Body of pancreas (tissue), 4 donors: ENCODE measurements around the gene TM9SF4.

ENCODE experiments used
- POLR2A ChIP-seq, 3 donors: fragments of 450-650 bp; IDR thresholded peaks; one replicate each; pipeline ENCODE4 v1.6.1; 2016; ENCODE audit warnings: antibody characterized with exemption in 3 of 3, mild to moderate bottlenecking in 2 of 3
- TF ChIP-seq, protein P1 (sequence below), 7 experiments: fragments of 450-650 bp in 4 of 7; fragments of 200-600 bp in 3 of 7; sonication (generic) in 3 of 7; IDR thresholded peaks; one replicate each; pipeline ENCODE4 v1.5.1; 2016 to 2019; ENCODE audit warnings: antibody characterized with exemption in 7 of 7

DNA sequence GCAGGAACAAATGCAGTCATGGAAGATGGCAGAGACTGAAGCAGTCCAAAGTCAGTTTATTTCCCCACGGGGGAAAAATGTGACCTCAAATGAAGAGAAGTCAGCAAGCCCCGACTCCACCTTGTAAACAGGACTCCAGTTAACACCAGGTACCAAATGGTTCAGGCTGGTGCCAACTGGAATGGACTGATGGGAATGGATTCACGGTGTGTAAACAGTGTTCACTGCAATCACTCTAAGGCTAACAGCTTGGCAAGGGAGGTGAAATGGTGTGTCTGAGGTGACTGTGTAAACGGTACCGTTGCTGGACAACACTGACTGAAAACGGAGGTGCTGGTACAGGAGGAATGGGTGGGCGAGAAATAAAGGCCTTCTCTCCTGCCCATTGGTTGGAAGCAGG is 86.1 kb downstream of the TM9SF4 start:
- no peak for TF ChIP-seq POLR2A (IDR thresholded peaks at IDR 0.05)
- TF ChIP-seq, protein P1, sequence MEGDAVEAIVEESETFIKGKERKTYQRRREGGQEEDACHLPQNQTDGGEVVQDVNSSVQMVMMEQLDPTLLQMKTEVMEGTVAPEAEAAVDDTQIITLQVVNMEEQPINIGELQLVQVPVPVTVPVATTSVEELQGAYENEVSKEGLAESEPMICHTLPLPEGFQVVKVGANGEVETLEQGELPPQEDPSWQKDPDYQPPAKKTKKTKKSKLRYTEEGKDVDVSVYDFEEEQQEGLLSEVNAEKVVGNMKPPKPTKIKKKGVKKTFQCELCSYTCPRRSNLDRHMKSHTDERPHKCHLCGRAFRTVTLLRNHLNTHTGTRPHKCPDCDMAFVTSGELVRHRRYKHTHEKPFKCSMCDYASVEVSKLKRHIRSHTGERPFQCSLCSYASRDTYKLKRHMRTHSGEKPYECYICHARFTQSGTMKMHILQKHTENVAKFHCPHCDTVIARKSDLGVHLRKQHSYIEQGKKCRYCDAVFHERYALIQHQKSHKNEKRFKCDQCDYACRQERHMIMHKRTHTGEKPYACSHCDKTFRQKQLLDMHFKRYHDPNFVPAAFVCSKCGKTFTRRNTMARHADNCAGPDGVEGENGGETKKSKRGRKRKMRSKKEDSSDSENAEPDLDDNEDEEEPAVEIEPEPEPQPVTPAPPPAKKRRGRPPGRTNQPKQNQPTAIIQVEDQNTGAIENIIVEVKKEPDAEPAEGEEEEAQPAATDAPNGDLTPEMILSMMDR (IDR thresholded peaks at IDR 0.05), result no peak
